K562 (cell line): ENCODE measurements around the gene NMNAT2. TPM values are rescaled to one million over a fixed set of nuclear protein-coding genes. Genes with fewer than 3 reads are reported as not detected.

Source experiments
- FIP1L1 ChIP-seq: fragments of 200-400 bp; formaldehyde crosslinking; IDR thresholded peaks from 2 replicates; pipeline ENCODE4 v1.6.1; 2018; ENCODE audit warnings: mild to moderate bottlenecking, low read depth, low read length; ENCODE audit not compliant: poor library complexity, severe bottlenecking
- GABPB2 ChIP-seq: fragments of 250-450 bp; sonication (Bioruptor Pico); conservative IDR thresholded peaks from 2 replicates; pipeline ENCODE4 v1.5.1; 2021; ENCODE audit warnings: mild to moderate bottlenecking
- MCM2 ChIP-seq: fragments of 450-650 bp; IDR thresholded peaks from 2 replicates; pipeline ENCODE4 v1.6.1; 2017; ENCODE audit warnings: low read depth, mild to moderate bottlenecking
- RB1 ChIP-seq: fragments of 450-650 bp; IDR thresholded peaks from 2 replicates; pipeline ENCODE4 v1.6.1; 2017; ENCODE audit warnings: low read depth, mild to moderate bottlenecking
- SRSF1 ChIP-seq: fragments of 200-400 bp; formaldehyde crosslinking; IDR thresholded peaks from 2 replicates; pipeline ENCODE4 v1.6.1; 2017; ENCODE audit warnings: mild to moderate bottlenecking, low read depth, low read length, moderate library complexity
- SRSF7 ChIP-seq: fragments of 200-400 bp; formaldehyde crosslinking; optimal IDR thresholded peaks from 2 replicates; pipeline ENCODE3; 2017; ENCODE audit warnings: mild to moderate bottlenecking, low read depth, low read length
- TCF7 ChIP-seq: sonication (generic); IDR thresholded peaks from 2 replicates; pipeline ENCODE4 v1.6.1; 2016; ENCODE audit warnings: antibody characterized with exemption, borderline replicate concordance
- ZNF407 ChIP-seq: fragments of 450-650 bp; IDR thresholded peaks from 2 replicates; pipeline ENCODE4 v1.6.1; 2016; ENCODE audit warnings: low read depth
- polyA plus RNA-seq, 8 experiments: library from polyadenylated mRNA; depleted of rRNA in 4 of 8; stranded (reverse) in 5 of 8; unstranded in 3 of 8; fragments of >200 nt; fragmentation: Nextera tagmentation in 2 of 8; fragmentation: Illumina TruSeq in 1 of 8; extraction: Ambion mirVana in 2 of 8; extraction: Trizol in 1 of 8; gene quantifications; 2 replicates each; pipeline versions ENCODE4 v1.2.1 to v1.2.3, GENCODE V29; 2011 to 2014; ENCODE audit warnings: inconsistent platforms in 1 of 8, missing spikeins in 1 of 8
- total RNA-seq, 7 experiments: library from RNA; depleted of rRNA in 6 of 7; stranded (reverse); fragments of >200 nt in 6 of 7; fragmentation: Illumina TruSeq in 2 of 7; extraction: Trizol in 2 of 7; gene quantifications; 2 replicates each; pipeline versions ENCODE4 v1.2.1 to v1.2.3, GENCODE V29; 2011 to 2021; ENCODE audit warnings: low replicate concordance in 1 of 7
- TF ChIP-seq, protein P1 (sequence below): sonication (generic); formaldehyde crosslinking; IDR thresholded peaks from 2 replicates; pipeline ENCODE4 v1.8.1; 2022; ENCODE audit warnings: missing genetic modification reagents
- TF ChIP-seq, protein P2 (sequence below): sonication (generic); formaldehyde crosslinking; IDR thresholded peaks from 2 replicates; pipeline ENCODE4 v1.8.0; 2022; ENCODE audit warnings: missing genetic modification reagents, mild to moderate bottlenecking, borderline replicate concordance

The NMNAT2 gene
- total and polyA plus RNA-seq, 9 of the 15 experiments (the other 6 are each of a cell fraction or from before 2014, with no cell fraction given): not detected

GRCh38 chr1:183278739-183279591, 139.2 kb downstream of the NMNAT2 start (continued):
- TF ChIP-seq ZNF407 (no peak), MCM2 (no peak), GABPB2 (no peak), SRSF7 (no peak), SRSF1 (no peak), FIP1L1 (no peak), RB1 (no peak), TCF7 (no peak)
- TF ChIP-seq, protein P1, sequence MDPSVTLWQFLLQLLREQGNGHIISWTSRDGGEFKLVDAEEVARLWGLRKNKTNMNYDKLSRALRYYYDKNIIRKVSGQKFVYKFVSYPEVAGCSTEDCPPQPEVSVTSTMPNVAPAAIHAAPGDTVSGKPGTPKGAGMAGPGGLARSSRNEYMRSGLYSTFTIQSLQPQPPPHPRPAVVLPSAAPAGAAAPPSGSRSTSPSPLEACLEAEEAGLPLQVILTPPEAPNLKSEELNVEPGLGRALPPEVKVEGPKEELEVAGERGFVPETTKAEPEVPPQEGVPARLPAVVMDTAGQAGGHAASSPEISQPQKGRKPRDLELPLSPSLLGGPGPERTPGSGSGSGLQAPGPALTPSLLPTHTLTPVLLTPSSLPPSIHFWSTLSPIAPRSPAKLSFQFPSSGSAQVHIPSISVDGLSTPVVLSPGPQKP (CRISPR knock-in tag): no peak
- TF ChIP-seq, protein P2, sequence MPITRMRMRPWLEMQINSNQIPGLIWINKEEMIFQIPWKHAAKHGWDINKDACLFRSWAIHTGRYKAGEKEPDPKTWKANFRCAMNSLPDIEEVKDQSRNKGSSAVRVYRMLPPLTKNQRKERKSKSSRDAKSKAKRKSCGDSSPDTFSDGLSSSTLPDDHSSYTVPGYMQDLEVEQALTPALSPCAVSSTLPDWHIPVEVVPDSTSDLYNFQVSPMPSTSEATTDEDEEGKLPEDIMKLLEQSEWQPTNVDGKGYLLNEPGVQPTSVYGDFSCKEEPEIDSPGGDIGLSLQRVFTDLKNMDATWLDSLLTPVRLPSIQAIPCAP (CRISPR knock-in tag): no peak
